Keratinocyte (primary cell): ENCODE measurements around the gene HNRNPH1. TPM values are rescaled to one million over a fixed set of nuclear protein-coding genes. Genes with fewer than 3 reads are reported as not detected.

ENCODE experiments used
- DNase-seq: peaks from one replicate; pipeline ENCODE4 v3.0.0-alpha.2; 2011; ENCODE audit warnings: low read depth, missing footprints, low spot score
- FAIRE-seq: peaks from 2 replicates; lab custom pipeline; 2011; peaks lifted over from hg19 to GRCh38; lab: Jason Lieb, UNC
- H2AFZ ChIP-seq: 2 replicates; pipeline ENCODE4 v1.6.0; 2012; ENCODE audit warnings: low read length, control low read depth, inconsistent platforms; ENCODE audit not compliant: control insufficient read depth
- H3K27ac ChIP-seq: 2 replicates; pipeline ENCODE4 v1.5.1; 2011; ENCODE audit warnings: low read length; ENCODE audit not compliant: control insufficient read depth, insufficient read depth
- H3K27me3 ChIP-seq: 3 replicates; pipeline ENCODE4 v1.6.0; 2011; ENCODE audit warnings: low read length; ENCODE audit not compliant: control insufficient read depth, insufficient read depth; ENCODE audit errors: extremely low read depth
- H3K36me3 ChIP-seq, 2 experiments: 2 replicates in 1 of 2; 3 replicates in 1 of 2; pipeline ENCODE4 v1.5.1; 2011; ENCODE audit warnings: low read length in 2 of 2, mild to moderate bottlenecking in 1 of 2; ENCODE audit not compliant: control insufficient read depth in 2 of 2, insufficient read depth in 2 of 2; ENCODE audit errors: extremely low read depth in 1 of 2
- H3K4me1 ChIP-seq: 3 replicates; pipeline ENCODE4 v1.5.1; 2011; ENCODE audit warnings: low read length; ENCODE audit not compliant: control insufficient read depth, insufficient read depth; ENCODE audit errors: extremely low read depth
- H3K4me2 ChIP-seq: 3 replicates; pipeline ENCODE4 v1.6.0; 2011; ENCODE audit warnings: low read depth, low read length; ENCODE audit not compliant: control insufficient read depth, insufficient read depth; ENCODE audit errors: extremely low read depth
- H3K4me3 ChIP-seq, 3 experiments: fragments of 200-600 bp in 1 of 3; sonication (generic) in 1 of 3; 2 replicates in 2 of 3; 3 replicates in 1 of 3; pipeline ENCODE4 v1.5.1; 2011 to 2016; ENCODE audit warnings: low read length in 3 of 3, mild to moderate bottlenecking in 3 of 3, control low read depth in 2 of 3, inconsistent platforms in 1 of 3, low read depth in 1 of 3, mixed read lengths in 1 of 3, mixed run types in 1 of 3, moderate library complexity in 1 of 3; ENCODE audit not compliant: control insufficient read depth in 2 of 3, insufficient read depth in 2 of 3; ENCODE audit errors: extremely low read depth in 1 of 3
- H3K79me2 ChIP-seq: 2 replicates; pipeline ENCODE4 v1.6.0; 2012; ENCODE audit warnings: low read length; ENCODE audit not compliant: control insufficient read depth, insufficient read depth
- H3K9ac ChIP-seq: 3 replicates; pipeline ENCODE4 v1.6.0; 2011; ENCODE audit warnings: low read length; ENCODE audit not compliant: control insufficient read depth, insufficient read depth; ENCODE audit errors: extremely low read depth
- H3K9me1 ChIP-seq: 3 replicates; pipeline ENCODE4 v1.6.0; 2011; ENCODE audit warnings: low read length; ENCODE audit not compliant: control insufficient read depth, insufficient read depth; ENCODE audit errors: extremely low read depth
- H3K9me3 ChIP-seq: 2 replicates; pipeline ENCODE4 v1.5.1; 2012; ENCODE audit warnings: low read depth, low read length; ENCODE audit not compliant: control insufficient read depth
- H4K20me1 ChIP-seq: 3 replicates; pipeline ENCODE4 v1.6.0; 2011; ENCODE audit warnings: low read length; ENCODE audit not compliant: control insufficient read depth, insufficient read depth; ENCODE audit errors: extremely low read depth
- CTCF ChIP-seq, 3 experiments: IDR thresholded peaks in 1 of 3; conservative IDR thresholded peaks in 1 of 3; optimal IDR thresholded peaks in 1 of 3; 2 replicates in 2 of 3; 3 replicates in 1 of 3; pipeline versions ENCODE3 to v1.5.1; 2011; ENCODE audit warnings: low read length in 3 of 3, mild to moderate bottlenecking in 3 of 3, moderate library complexity in 2 of 3, control low read depth in 1 of 3, inconsistent platforms in 1 of 3; ENCODE audit not compliant: insufficient read depth in 2 of 3; ENCODE audit errors: extremely low read depth in 1 of 3
- EZH2 ChIP-seq: IDR thresholded peaks from one replicate; pipeline ENCODE4 v1.6.1; 2012; ENCODE audit warnings: inconsistent platforms, mild to moderate bottlenecking, low read length, moderate library complexity
- dilution Hi-C: fragments of 300-500 bp; cut with MboI; formaldehyde crosslinking; loops from one replicate; pipeline ENCODE4 v1.7.0; 2020; ENCODE audit warnings: low sequenced_read_pairs; ENCODE audit not compliant: extremely low pct_ligation_motif_present
- polyA plus RNA-seq, 5 experiments: library from polyadenylated mRNA; depleted of rRNA in 3 of 5; stranded (reverse) in 3 of 5; stranded (forward) in 1 of 5; unstranded in 1 of 5; fragments of >200 nt; gene quantifications; 1 replicate in 1 of 5; 2 replicates in 3 of 5; 3 replicates in 1 of 5; pipeline versions ENCODE4 v1.2.1 to v1.2.3, GENCODE V29; 2011 to 2012; ENCODE audit warnings: missing spikeins in 2 of 5, low read depth in 1 of 5, low replicate concordance in 1 of 5

The HNRNPH1 gene
- polyA plus RNA-seq, 1 donor (not counting 4 experiments of a cell fraction or from before 2014, with no cell fraction given) = 431 TPM

DNA sequence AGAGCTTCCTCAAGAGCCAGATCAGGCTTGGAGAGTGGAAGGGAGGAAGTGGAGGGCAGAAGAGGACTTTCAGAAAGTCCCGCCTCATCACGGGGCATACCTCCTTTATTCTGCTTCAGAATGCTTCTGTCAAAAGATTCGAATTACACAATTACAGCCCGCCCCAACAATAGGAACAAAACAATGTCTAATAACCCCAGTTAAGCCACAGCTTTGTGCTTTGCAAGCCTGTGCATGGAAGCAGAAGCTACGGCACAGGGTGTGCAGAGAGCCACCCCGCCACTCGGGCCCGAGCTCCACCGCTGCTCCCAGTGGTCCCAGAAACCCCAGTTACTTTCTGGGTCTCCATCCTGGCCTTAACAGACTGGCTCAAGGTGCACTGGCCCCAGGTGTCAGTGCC lies 23.5 kb downstream of the HNRNPH1 start:
- Histone ChIP-seq H3K9ac (no peak overlapping the region), H3K9me3 (no peaks in the 10 kb centered on the region), H3K9me1 (no peaks in the 10 kb centered on the region), H3K4me3 (no peak overlapping the region), H3K4me1 (no peaks in the 10 kb centered on the region), H3K36me3 (peaks cover 18 to 32% of the 10 kb centered on the region in 2 experiments), H3K27me3 (no peaks in the 10 kb centered on the region), H3K79me2 (no peaks in the 10 kb centered on the region), H4K20me1 (no peaks in the 10 kb centered on the region), H3K27ac (no peak overlapping the region), H2AFZ (no peak overlapping the region), H3K4me2 (no peak overlapping the region)
- dilution Hi-C loops = no loop called here
- TF ChIP-seq EZH2 (no peak), CTCF (optimal IDR thresholded peaks at IDR 0.05 in 1 of 3, IDR thresholded peaks at IDR 0.05 in 1 of 3, conservative IDR thresholded peaks at IDR 0.05 in 1 of 3; ENCODE audit: extremely low read depth in 1 of 3, insufficient read depth in 2 of 3, low read length in 3 of 3) (no peak)
- FAIRE-seq = no peak
- no peak for DNase-seq

DNA sequence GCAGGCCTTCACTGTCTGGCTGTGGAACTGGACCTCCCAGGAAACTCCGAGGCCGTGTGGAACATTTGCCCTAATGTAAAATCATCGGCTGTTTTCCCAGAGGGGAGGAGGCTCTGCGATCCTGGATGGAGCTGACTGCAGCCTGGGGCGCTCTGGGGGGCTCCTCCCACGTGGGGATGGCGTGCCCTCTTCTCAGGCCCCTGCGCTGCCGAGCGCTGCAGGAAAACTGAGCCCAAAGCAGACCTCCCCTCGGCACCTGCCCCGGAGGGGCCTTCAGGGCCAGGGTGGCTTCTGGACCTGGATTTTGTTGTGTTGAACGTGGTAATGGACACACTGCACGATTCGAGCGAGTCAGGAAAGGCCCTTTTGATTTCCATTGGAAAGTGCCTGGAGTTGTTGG lies 23.9 kb downstream of the HNRNPH1 start:
- Histone ChIP-seq H3K9me1 (no peaks in the 10 kb centered on the region), H3K27me3 (no peaks in the 10 kb centered on the region), H3K36me3 (peaks cover 18 to 35% of the 10 kb centered on the region in 2 experiments), H3K4me2 (no peak overlapping the region), H3K9me3 (no peaks in the 10 kb centered on the region), H3K9ac (no peak overlapping the region), H3K4me3 (no peak overlapping the region), H3K27ac (no peak overlapping the region), H3K79me2 (no peaks in the 10 kb centered on the region), H2AFZ (no peak overlapping the region), H4K20me1 (no peaks in the 10 kb centered on the region), H3K4me1 (no peaks in the 10 kb centered on the region)
- dilution Hi-C loops = no loop called here
- FAIRE-seq = no peak
- DNase-seq = no peak
- TF ChIP-seq EZH2 = no peak

DNA sequence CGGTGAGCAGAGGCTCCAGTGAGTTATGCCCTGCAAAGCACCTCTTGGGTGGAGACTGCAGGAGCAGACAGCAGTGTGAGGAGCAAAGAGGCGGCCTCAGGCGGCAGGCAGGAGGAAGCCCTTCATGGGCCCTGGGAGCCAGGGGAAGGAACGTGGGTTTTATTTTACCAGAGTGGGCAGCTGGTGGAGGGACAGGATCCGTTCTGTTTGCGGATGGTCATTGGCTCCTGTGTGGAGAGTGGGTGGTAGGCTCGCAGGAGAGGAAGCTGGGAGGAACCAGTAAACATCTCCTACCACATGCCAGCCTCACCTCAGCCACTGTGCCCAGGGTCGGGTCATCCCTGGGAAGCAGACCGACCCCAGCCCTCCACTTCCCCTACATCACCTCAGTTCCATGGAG lies 24.4 kb downstream of the HNRNPH1 start:
- no peak overlapping the region for H3K4me3 ChIP-seq
- H3K27me3 ChIP-seq = no peaks in the 10 kb centered on the region
- no peak overlapping the region for H3K9ac ChIP-seq
- H3K79me2 ChIP-seq = no peaks in the 10 kb centered on the region
- H3K27ac ChIP-seq = no peak overlapping the region
- H3K4me1 ChIP-seq = no peaks in the 10 kb centered on the region
- FAIRE-seq = no peak
- H3K4me2 ChIP-seq = no peak overlapping the region
- H3K36me3 ChIP-seq = peaks cover 16 to 34% of the 10 kb centered on the region in 2 experiments
- no peaks in the 10 kb centered on the region for H3K9me1 ChIP-seq
- DNase-seq = no peak
- H4K20me1 ChIP-seq = no peaks in the 10 kb centered on the region
- TF ChIP-seq CTCF (optimal IDR thresholded peaks at IDR 0.05 in 1 of 3, IDR thresholded peaks at IDR 0.05 in 1 of 3, conservative IDR thresholded peaks at IDR 0.05 in 1 of 3; ENCODE audit: extremely low read depth in 1 of 3, insufficient read depth in 2 of 3, low read length in 3 of 3) (no peak), EZH2 (no peak)
- H2AFZ ChIP-seq = no peak overlapping the region
- dilution Hi-C loops = no loop called here
- H3K9me3 ChIP-seq = no peaks in the 10 kb centered on the region
